ENCODE results near the gene HNF4A. TPM values are rescaled to one million over a fixed set of nuclear protein-coding genes. Genes with fewer than 3 reads are reported as not detected.
A peak's percentile ranks its signal among the peaks of the same experiment; 100 is the strongest.

The HNF4A gene
- total and polyA plus RNA-seq, 2 of the 13 experiments (the other 11 are each of a cell fraction or from before 2014, with no cell fraction given): 80.9 to 169 TPM

DNA sequence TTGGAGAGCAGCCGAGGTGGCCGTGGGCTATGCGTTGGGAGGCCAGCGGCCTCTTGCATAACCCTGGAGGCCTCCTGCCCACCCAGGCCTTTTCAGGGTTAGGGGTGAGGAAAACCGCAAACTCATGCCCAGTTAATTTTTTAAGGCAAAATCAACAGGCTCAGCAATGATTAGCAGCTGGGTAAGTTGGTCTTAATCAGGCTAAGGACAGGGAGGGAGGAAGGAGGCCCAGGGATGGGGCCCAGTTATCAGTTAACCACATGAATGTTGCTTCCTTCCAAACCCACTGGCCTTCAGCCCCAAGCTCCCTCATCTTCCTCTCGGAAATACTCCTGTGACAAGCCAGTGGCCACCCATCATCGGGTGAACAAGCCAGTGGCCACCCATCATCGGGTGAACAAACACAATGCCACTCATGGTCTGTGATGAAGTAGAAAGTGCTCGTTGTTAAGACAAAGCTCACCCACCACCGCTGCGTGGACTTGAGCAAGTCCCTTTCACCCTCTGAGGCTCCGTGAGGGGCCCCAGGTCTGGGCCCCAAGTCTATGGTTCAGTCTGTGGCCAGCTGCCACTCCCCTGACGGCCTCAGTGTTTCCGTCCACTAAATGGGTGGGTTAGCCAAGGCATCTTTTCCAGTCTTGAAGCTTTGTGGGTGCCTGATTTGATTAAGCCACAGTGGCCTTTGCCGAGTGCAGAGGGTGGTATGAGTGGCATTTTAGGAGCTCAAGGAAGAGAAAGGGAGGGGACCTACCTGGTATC lies 39.4 kb downstream of the HNF4A start (continued):
- TF ChIP-seq ZSCAN22 (CRISPR knock-in tag; IDR thresholded peaks at IDR 0.05) (no peak; the same call in 1 of the 2 replicates), TBL1XR1 (IDR thresholded peaks at IDR 0.05; ENCODE audit: borderline replicate concordance, low read length, partially characterized antibody) (no peak), THAP11 (CRISPR knock-in tag; IDR thresholded peaks at IDR 0.05) (peak; percentile 89), MYC (CRISPR knock-in tag; IDR thresholded peaks at IDR 0.05; ENCODE audit: borderline replicate concordance) (peak; percentile 79; the same call in 1 of the 2 replicates), ZFYVE20 (CRISPR knock-in tag; IDR thresholded peaks at IDR 0.05; ENCODE audit: borderline replicate concordance, low read depth) (no peak), ZNF441 (CRISPR knock-in tag; IDR thresholded peaks at IDR 0.05; ENCODE audit: borderline replicate concordance) (peak; percentile 95), MAFK (conservative IDR thresholded peaks at IDR 0.05 in 1 of 2, IDR thresholded peaks at IDR 0.05 in 1 of 2; ENCODE audit: low read length in 2 of 2) (peak in 1 of 2 experiments; percentile 78; a peak in 2 of 4 replicates), HOXA3 (CRISPR knock-in tag; IDR thresholded peaks at IDR 0.05) (peak; percentile 97), ZNF337 (CRISPR knock-in tag; IDR thresholded peaks at IDR 0.05; ENCODE audit: borderline replicate concordance, low read depth) (no peak), ZNF20 (CRISPR knock-in tag; IDR thresholded peaks at IDR 0.05) (no peak), ZNF672 (CRISPR knock-in tag; IDR thresholded peaks at IDR 0.05) (no peak), ZNF547 (CRISPR knock-in tag; IDR thresholded peaks at IDR 0.05) (peak; percentile 17; the same call in 1 of the 2 replicates), ZNF207 (IDR thresholded peaks at IDR 0.05; ENCODE audit: borderline replicate concordance) (no peak), ZKSCAN5 (CRISPR knock-in tag; IDR thresholded peaks at IDR 0.05) (no peak), GATAD1 (CRISPR knock-in tag; IDR thresholded peaks at IDR 0.05) (peak; percentile 53; the same call in 1 of the 2 replicates), ZFP36L2 (CRISPR knock-in tag; IDR thresholded peaks at IDR 0.05) (peak; percentile 86; the same call in 1 of the 2 replicates), HNRNPLL (IDR thresholded peaks at IDR 0.05; ENCODE audit: low read depth, low read length, poor library complexity, severe bottlenecking) (peak; percentile 46), ZNF451 (CRISPR knock-in tag; IDR thresholded peaks at IDR 0.05) (peak; percentile 28)
- TF ChIP-seq, protein P1, sequence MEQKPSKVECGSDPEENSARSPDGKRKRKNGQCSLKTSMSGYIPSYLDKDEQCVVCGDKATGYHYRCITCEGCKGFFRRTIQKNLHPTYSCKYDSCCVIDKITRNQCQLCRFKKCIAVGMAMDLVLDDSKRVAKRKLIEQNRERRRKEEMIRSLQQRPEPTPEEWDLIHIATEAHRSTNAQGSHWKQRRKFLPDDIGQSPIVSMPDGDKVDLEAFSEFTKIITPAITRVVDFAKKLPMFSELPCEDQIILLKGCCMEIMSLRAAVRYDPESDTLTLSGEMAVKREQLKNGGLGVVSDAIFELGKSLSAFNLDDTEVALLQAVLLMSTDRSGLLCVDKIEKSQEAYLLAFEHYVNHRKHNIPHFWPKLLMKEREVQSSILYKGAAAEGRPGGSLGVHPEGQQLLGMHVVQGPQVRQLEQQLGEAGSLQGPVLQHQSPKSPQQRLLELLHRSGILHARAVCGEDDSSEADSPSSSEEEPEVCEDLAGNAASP (CRISPR knock-in tag; IDR thresholded peaks at IDR 0.05; ENCODE audit: borderline replicate concordance): peak; percentile 98
- TF ChIP-seq, protein P2, sequence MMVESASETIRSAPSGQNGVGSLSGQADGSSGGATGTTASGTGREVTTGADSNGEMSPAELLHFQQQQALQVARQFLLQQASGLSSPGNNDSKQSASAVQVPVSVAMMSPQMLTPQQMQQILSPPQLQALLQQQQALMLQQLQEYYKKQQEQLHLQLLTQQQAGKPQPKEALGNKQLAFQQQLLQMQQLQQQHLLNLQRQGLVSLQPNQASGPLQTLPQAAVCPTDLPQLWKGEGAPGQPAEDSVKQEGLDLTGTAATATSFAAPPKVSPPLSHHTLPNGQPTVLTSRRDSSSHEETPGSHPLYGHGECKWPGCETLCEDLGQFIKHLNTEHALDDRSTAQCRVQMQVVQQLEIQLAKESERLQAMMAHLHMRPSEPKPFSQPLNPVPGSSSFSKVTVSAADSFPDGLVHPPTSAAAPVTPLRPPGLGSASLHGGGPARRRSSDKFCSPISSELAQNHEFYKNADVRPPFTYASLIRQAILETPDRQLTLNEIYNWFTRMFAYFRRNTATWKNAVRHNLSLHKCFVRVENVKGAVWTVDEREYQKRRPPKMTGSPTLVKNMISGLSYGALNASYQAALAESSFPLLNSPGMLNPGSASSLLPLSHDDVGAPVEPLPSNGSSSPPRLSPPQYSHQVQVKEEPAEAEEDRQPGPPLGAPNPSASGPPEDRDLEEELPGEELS (CRISPR knock-in tag; IDR thresholded peaks at IDR 0.05): peak; percentile 99
- TF ChIP-seq, protein P3, sequence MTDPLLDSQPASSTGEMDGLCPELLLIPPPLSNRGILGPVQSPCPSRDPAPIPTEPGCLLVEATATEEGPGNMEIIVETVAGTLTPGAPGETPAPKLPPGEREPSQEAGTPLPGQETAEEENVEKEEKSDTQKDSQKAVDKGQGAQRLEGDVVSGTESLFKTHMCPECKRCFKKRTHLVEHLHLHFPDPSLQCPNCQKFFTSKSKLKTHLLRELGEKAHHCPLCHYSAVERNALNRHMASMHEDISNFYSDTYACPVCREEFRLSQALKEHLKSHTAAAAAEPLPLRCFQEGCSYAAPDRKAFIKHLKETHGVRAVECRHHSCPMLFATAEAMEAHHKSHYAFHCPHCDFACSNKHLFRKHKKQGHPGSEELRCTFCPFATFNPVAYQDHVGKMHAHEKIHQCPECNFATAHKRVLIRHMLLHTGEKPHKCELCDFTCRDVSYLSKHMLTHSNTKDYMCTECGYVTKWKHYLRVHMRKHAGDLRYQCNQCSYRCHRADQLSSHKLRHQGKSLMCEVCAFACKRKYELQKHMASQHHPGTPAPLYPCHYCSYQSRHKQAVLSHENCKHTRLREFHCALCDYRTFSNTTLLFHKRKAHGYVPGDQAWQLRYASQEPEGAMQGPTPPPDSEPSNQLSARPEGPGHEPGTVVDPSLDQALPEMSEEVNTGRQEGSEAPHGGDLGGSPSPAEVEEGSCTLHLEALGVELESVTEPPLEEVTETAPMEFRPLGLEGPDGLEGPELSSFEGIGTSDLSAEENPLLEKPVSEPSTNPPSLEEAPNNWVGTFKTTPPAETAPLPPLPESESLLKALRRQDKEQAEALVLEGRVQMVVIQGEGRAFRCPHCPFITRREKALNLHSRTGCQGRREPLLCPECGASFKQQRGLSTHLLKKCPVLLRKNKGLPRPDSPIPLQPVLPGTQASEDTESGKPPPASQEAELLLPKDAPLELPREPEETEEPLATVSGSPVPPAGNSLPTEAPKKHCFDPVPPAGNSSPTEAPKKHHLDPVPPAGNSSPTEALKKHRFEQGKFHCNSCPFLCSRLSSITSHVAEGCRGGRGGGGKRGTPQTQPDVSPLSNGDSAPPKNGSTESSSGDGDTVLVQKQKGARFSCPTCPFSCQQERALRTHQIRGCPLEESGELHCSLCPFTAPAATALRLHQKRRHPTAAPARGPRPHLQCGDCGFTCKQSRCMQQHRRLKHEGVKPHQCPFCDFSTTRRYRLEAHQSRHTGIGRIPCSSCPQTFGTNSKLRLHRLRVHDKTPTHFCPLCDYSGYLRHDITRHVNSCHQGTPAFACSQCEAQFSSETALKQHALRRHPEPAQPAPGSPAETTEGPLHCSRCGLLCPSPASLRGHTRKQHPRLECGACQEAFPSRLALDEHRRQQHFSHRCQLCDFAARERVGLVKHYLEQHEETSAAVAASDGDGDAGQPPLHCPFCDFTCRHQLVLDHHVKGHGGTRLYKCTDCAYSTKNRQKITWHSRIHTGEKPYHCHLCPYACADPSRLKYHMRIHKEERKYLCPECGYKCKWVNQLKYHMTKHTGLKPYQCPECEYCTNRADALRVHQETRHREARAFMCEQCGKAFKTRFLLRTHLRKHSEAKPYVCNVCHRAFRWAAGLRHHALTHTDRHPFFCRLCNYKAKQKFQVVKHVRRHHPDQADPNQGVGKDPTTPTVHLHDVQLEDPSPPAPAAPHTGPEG (CRISPR knock-in tag; IDR thresholded peaks at IDR 0.05): peak; percentile 90
